ENCODE measurements around the gene DCTN1.

The DCTN1 gene

GRCh38 chr2:74379851-74380789 is at the start of gene DCTN1:
Gene DCTN1, minus strand, starts transcription at chr2:74380311. Its CDS starts 274 bp downstream, at chr2:74380037.
- DNase-seq (ENCODE audit: low read depth), result peak; percentile 84

GRCh38 chr2:74428675-74429074 is 48.6 kb upstream of the DCTN1 start:
- H3K4me3 ChIP-seq (ENCODE audit: low read depth, low read length), result no peak overlapping the region
- no peak for TF ChIP-seq CTCF (conservative IDR thresholded peaks at IDR 0.05; ENCODE audit: low read depth, low read length)
- DNase-seq (ENCODE audit: low read depth), result no peak

More at GRCh38 chr2:74379851-74380789, at the start of gene DCTN1:
- peak within 1 kb of the TSS; percentile 60 for H3K4me3 ChIP-seq (ENCODE audit: low read depth, low read length)
- no peak for TF ChIP-seq CTCF (conservative IDR thresholded peaks at IDR 0.05; ENCODE audit: low read depth, low read length)

DNA sequence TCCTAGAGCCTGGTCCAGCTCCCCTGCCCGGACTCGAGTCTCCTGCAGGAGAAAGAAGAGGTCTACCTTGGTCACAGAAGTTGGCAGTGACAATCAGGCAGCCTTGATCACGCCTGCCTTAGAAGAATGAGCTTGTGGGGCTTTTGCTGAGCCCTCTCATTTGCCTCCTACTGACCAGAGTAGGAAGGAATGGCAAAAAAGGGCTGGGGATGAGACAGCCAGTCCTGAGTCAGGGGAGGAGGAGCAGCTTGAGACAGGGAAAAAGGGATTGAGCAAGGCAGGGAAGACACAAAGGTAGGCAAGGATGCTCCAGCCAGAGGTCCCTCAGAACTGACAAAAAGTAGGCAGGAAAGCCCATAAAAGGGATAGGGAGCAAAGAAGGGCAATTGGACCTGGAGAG is 47.4 kb upstream of the DCTN1 start:
- DNase-seq (ENCODE audit: low read depth), result no peak
- H3K4me3 ChIP-seq (ENCODE audit: low read depth, low read length), result no peak overlapping the region
- TF ChIP-seq CTCF (conservative IDR thresholded peaks at IDR 0.05; ENCODE audit: low read depth, low read length), result no peak

GRCh38 chr2:74426181-74426758 is 46.2 kb upstream of the DCTN1 start:
- no peak for DNase-seq (ENCODE audit: low read depth)
- H3K4me3 ChIP-seq (ENCODE audit: low read depth, low read length), result no peak overlapping the region
- TF ChIP-seq CTCF (conservative IDR thresholded peaks at IDR 0.05; ENCODE audit: low read depth, low read length), result no peak

GRCh38 chr2:74425523-74425922 is 45.4 kb upstream of the DCTN1 start:
- no peak overlapping the region for H3K4me3 ChIP-seq (ENCODE audit: low read depth, low read length)
- no peak for TF ChIP-seq CTCF (conservative IDR thresholded peaks at IDR 0.05; ENCODE audit: low read depth, low read length)
- DNase-seq (ENCODE audit: low read depth), result no peak

- DNase-seq (ENCODE audit: low read depth), result no peak
- TF ChIP-seq CTCF (conservative IDR thresholded peaks at IDR 0.05; ENCODE audit: low read depth, low read length), result no peak
- no peak overlapping the region for H3K4me3 ChIP-seq (ENCODE audit: low read depth, low read length)
Observed at GRCh38 chr2:74424995-74425406, 44.9 kb upstream of the DCTN1 start.
